Measurements from ENCODE around the gene TBC1D8. TPM values are rescaled to one million over a fixed set of nuclear protein-coding genes. Genes with fewer than 3 reads are reported as not detected.

TBC1D8 gene
- total and polyA plus RNA-seq, 9 of the 15 experiments (the other 6 are each of a cell fraction or from before 2014, with no cell fraction given), result 0.36 to 1.3 (median 0.82) TPM

DNA sequence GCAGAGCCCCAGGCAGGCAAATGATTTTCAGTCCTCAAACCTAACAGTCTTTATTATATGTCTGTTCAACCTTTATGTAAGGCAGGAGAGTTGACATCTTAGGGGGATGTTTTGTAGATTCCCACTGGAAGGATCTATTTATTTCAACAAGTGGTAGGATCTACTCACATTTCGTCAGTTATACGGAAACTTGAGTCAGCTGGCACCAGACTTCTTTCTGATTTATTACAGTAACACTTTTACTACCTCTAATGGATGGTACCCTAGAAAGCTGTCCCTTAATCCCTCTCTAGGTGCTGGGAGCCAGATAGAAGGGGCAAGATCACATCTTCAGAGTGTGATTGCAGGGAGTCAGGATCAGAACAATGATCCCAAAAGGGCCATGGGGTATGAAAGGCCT, 151.2 kb downstream of the TBC1D8 start:
- in situ Hi-C loops (cut with MboI), result loop anchor here (10.0 kb wide), 1 partner anchor 385 kb away; no protein-coding TSS in a partner anchor
- no peak for DNase-seq (ENCODE audit: extremely low read depth in 1 of 4, low spot score in 3 of 4)
- WGBS (ENCODE audit: insufficient coverage, low coverage, missing lambda C conversion rate), result 86% methylated on average over 2 of the region's 2 CpGs
- no peaks in the 10 kb centered on the region for H3K9me1 ChIP-seq (ENCODE audit: control insufficient read depth, insufficient read depth, low read length)
- ChIA-PET CTCF (ENCODE audit: low intra/inter-chr PET ratio) (no interaction called here), POLR2A (no interaction called here)
- H3K36me3 ChIP-seq (ENCODE audit: control insufficient read depth, insufficient read depth, low read length), result peaks cover 26% of the 10 kb centered on the region
- H4K20me1 ChIP-seq (replicated peaks; ENCODE audit: control insufficient read depth, insufficient read depth, low read length), result peaks cover 17% of the 10 kb centered on the region; the same call in 1 of the 2 replicates
- no peak overlapping the region for H3K4me3 ChIP-seq
- no peak overlapping the region for H3K27ac ChIP-seq (ENCODE audit: extremely low read depth, low read depth, low read length)
- H3K79me2 ChIP-seq (ENCODE audit: control insufficient read depth, insufficient read depth, low read length), result peaks cover 30% of the 10 kb centered on the region
- H3K9ac ChIP-seq (ENCODE audit: insufficient read depth in 1 of 2, low read depth in 2 of 2, low read length in 2 of 2), result no peak overlapping the region
- intact Hi-C loops (cut with micrococcal nuclease), result no loop called here
- no peak overlapping the region for H3K4me2 ChIP-seq (ENCODE audit: insufficient read depth, low read length)
- no peaks in the 10 kb centered on the region for H3K9me3 ChIP-seq (replicated peaks; ENCODE audit: control insufficient read depth, insufficient read depth, low read depth, low read length)
- peaks cover 14 to 18% of the 10 kb centered on the region in 2 experiments; a peak in 4 of 5 replicates for H3K4me1 ChIP-seq (replicated peaks in 1 of 2; ENCODE audit: control insufficient read depth in 2 of 2, insufficient read depth in 2 of 2, low read length in 2 of 2)
- no peak for ATAC-seq
- H3K27me3 ChIP-seq (ENCODE audit: control insufficient read depth in 2 of 2, insufficient read depth in 2 of 2, low read length in 2 of 2), result peaks cover 3 to 14% of the 10 kb centered on the region in 2 experiments; a peak in 2 of 5 replicates
- H2AFZ ChIP-seq (ENCODE audit: low read depth, low read length), result no peak overlapping the region
- no peak for FAIRE-seq
- BruUV-seq (replicated peaks), result no TSS peak
- TF ChIP-seq RBBP5 (IDR thresholded peaks at IDR 0.05; ENCODE audit: borderline replicate concordance, insufficient read depth, low read length, poor library complexity, severe bottlenecking), result no peak
- no peak for TF ChIP-seq KHSRP (IDR thresholded peaks at IDR 0.05)
- TF ChIP-seq RFX7 (CRISPR knock-in tag; IDR thresholded peaks at IDR 0.05), result no peak
- no peak for TF ChIP-seq BCLAF1 (IDR thresholded peaks at IDR 0.05; ENCODE audit: borderline replicate concordance in 1 of 2, control insufficient read depth in 1 of 2, low read depth in 2 of 2, low read length in 1 of 2)
- TF ChIP-seq CEBPG (CRISPR knock-in tag; IDR thresholded peaks at IDR 0.05), result no peak
- no peak for TF ChIP-seq CEBPG (tag; conservative IDR thresholded peaks at IDR 0.05 in 1 of 2, IDR thresholded peaks at IDR 0.05 in 1 of 2)
- TF ChIP-seq ZNF436 (CRISPR knock-in tag; IDR thresholded peaks at IDR 0.05), result no peak
- no peak for TF ChIP-seq VEZF1 (CRISPR knock-in tag; IDR thresholded peaks at IDR 0.05)
- TF ChIP-seq ESRRA (IDR thresholded peaks at IDR 0.05; ENCODE audit: borderline replicate concordance, low read depth), result no peak

All from K562 (cell line).